NOMO-1 (cell line): ENCODE data around the gene AFAP1L1.

Source experiments
- DNase-seq, 2 experiments: peaks; one replicate each; lab custom pipeline; 2025; ENCODE audit not compliant: unreplicated experiment in 2 of 2; lab: John Stamatoyannopoulos, UW

The AFAP1L1 gene

GRCh38 chr5:149344151-149344550 is 72.5 kb downstream of the AFAP1L1 start:
- DNase-seq = peak in 1 of 2 experiments; percentile 58

DNA sequence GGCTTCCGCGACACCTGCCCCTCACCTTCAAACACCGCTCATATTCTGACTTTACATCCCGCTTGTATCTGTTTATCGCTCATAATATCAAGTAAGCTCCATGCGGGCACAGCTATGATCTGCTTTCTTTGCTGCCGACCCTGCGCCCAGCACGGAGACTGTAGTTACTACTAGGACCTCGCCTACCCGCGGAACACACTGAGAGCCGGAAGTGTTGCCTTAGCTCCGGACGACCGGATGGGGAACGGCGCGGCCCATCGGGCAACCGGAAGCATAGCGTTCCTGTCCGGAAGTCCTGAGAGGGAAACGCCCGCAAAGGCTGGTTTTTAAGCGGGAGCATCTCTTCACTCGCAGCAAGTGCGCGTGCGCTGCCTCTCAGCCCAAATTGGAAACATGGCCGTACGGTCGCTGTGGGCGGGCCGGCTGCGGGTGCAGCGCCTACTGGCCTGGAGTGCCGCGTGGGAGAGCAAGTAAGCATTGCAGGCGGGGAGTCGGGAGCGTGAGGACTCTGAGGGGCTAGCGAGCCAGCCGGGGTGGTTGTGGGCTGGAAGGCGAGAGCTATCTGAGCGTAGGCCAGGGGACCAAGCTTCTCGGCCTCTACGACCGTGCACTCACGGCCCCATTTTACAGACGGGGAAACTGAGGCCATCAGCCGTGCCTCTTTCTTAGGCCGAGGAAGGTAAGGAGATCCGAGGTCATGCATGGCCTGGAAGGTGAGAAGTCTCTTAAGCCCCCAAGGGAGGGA is 73.7 kb downstream of the AFAP1L1 start, which contains the start of gene GRPEL2:
TSS of gene GRPEL2 (plus strand) at position 353 of the 745 bp plus-strand sequence. CDS start at position 394, 41 bp downstream.
- peak; percentile 93 to 97 for DNase-seq

DNA sequence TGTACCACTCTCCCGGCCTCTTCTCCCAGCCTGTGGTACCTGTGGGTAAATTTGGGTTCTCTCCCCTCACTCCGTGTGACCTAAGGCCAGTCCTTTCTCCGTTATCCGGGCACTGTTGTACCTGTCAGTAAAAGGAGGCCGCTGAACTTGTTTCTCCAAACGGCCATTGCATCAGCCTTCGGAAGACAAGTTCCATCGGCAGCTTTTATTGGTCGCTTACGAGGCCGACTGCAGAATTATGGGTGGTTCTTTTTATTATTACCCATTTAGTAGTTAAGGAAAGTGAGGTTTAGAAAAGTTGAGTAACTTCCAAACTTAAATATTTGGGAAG is 74.2 kb downstream of the AFAP1L1 start:
- DNase-seq = peak in 1 of 2 experiments; percentile 25

DNA sequence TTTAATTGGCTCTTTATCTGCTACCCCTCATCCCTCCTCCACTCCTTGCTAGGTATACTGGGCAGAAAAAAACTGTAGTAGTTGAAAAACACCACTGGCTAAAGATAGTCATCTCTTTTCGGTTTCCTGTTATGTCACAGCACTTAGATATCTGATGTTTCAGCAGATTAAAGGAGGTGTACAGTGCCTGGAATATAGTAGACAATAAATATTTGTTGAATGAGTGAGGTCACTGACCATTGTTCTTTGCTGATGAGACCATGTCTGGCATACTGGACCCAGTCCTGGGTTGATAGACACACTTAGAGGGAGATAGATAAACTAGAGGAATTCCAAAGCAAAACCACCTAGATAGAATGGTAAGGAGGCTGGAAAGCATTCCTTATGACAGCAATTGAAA is 76.9 kb downstream of the AFAP1L1 start:
- no peak for DNase-seq

DNA sequence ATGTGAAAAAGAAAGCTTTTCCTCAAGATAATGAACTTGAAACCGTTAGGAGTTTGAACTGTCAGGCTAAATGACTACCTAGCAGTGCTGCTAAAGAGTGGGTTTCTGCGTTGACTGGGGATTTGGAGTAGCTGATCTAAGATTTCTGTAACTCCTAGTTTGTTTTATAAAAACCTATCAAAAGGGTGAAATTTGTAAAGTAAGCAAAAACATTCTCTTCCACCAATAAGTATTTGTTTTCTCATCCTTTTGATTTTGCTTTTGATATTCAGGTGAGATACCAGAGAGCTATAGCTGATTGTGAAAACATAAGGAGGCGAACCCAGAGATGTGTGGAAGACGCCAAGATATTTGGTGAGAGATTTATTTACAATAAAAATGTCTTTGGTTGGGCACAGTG is 77.7 kb downstream of the AFAP1L1 start:
- DNase-seq = no peak

- DNase-seq = no peak
Measured at GRCh38 chr5:149352169-149352568, 80.5 kb downstream of the AFAP1L1 start.

GRCh38 chr5:149353911-149354310 is 82.3 kb downstream of the AFAP1L1 start:
- DNase-seq = no peak

DNA sequence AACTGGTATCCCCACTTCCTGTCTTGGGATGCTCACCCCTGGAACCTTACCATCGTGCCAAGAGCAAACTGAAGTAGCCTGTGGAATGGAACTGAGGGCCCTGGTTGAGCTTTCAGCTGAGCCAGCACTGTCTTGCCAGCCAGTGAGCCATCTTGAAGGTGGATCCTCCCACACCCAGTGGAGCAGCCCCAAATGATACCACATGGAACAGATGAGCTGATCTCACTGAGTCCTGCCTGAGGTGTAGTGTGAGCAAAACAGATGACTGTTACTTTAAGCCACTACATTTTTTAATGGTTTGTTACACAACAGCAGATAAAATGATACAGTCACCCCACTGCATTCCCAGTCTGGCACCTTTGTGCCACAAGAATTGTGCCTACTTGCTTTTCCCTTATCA is 84.0 kb downstream of the AFAP1L1 start:
- DNase-seq = no peak

DNA sequence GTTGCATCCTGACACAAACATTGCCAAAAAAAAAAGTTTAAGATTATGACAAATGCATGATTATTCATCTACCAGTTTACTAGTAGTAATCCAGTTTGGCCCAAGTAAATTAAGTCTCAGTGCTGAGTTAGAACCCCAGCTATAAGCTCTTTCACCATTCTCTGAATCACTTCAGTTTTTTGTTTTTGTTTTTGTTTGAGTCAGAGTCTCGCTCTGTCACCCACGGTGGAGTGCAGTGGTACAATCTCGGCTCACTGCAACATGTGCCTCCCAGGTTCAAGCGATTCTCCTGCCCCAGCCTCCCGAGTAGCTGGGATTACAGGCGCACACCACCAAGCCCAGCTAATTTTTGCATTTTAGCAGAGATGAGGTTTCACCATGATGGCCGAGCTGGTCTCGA is 84.7 kb downstream of the AFAP1L1 start:
- DNase-seq = no peak

- DNase-seq = peak; percentile 94 to 99
Measured at GRCh38 chr5:149357370-149358293, 86.0 kb downstream of the AFAP1L1 start, which contains the start of gene PCYOX1L. PCYOX1L (plus strand) TSS chr5:149358046; CDS start chr5:149358069, 23 bp downstream.

- DNase-seq = peak; percentile 48 to 69
Measured at GRCh38 chr5:149358294-149358651, 86.6 kb downstream of the AFAP1L1 start.

DNA sequence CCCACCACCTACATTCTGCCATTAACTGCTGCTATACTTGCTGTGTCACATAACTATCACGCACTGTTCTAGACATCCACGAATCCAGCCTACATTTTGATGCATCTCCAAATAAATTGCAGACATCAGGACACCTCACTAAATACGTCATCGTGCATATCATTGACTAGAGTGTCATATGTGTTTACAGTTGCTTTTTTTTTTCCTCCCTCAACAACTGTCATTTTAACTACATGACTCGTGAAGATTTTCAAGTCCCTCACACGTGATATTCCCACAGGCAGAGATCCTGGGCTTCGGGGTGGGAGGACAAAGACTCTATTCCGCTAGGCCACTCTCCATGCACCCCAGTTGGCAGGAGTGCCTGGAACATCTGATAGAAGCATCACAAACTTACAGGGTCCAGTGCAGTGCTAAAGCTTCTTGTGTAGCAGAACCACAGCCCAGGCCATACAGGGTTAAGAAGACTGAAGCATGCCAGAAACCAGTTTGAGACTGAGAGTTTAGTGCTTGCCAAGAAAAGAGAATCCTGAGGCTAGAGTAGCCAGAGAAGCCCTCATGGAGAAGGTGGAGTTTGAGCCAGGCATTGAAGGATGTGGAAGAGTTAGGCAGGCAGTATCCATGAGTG is 87.3 kb downstream of the AFAP1L1 start:
- no peak for DNase-seq

- peak in 1 of 2 experiments; percentile 41 for DNase-seq
Measured at GRCh38 chr5:149360272-149360671, 88.6 kb downstream of the AFAP1L1 start.

DNA sequence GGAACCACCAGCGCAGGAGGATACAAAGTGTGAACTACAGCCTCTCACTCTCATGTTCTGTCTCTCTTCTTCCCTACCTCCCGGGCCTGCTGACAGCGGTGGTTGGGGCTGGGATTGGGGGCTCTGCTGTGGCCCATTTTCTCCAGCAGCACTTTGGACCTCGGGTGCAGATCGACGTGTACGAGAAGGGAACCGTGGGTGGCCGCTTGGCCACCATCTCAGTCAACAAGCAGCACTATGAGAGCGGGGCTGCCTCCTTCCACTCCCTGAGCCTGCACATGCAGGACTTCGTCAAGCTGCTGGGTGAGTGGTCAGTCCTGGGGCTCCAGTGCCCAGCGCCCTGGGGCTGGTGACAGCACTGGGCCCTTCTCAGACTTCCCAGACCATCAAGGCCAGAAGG is 90.9 kb downstream of the AFAP1L1 start:
- DNase-seq = no peak

DNA sequence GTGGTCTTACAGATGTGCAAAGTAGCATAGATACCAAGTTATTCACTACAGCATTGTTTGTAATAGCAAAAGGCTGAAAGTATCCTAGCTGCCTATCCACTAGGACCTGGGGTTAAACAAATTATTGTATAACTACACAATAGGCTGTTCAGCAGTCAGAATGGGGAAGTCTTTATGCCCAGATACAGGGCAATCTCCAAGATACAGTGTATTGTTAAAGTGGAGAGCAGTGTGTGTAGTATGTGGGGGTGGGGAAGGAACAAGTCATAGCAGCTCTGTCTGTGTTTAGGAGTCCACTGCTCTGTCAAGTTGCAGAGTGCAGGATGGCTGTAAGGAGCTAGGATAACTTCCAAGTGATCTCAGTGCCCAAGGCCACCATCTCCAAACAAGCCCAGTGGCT is 91.7 kb downstream of the AFAP1L1 start:
- peak in 1 of 2 experiments; percentile 4 for DNase-seq

DNA sequence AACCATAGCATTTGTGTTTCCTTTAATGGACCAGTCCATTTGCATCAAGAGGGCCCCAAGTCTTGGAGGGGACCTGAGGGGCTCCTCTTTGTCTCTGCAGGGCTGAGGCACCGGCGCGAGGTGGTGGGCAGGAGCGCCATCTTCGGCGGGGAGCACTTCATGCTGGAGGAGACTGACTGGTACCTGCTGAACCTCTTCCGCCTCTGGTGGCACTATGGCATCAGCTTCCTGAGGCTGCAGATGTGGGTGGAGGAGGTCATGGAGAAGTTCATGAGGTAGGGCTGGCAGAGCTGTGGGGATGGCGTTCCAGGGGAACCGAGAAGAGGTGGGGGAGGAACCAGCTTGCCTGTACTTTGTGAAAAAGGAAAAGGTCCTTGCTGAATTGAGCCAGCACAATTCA is 92.3 kb downstream of the AFAP1L1 start:
- DNase-seq = no peak

DNA sequence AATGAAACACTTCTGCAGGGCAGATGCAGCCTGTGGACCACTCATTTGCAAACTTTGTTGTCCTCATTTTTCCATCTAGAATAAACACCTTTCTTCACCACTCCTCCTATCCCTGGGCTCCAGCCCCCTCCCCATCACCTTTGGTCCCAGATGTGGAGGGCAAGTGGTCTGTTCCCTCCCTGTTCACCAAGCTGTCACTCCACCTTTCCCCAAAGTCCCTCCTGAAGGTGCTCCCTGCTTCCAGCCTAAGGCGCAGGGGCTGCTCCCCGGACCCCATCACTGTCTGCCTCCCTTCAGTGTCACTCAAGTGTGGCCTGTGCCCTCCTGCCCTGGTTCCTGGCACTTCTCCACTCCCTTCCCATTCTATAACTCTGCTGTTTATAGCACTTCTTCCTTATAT is 93.1 kb downstream of the AFAP1L1 start:
- DNase-seq = no peak

- DNase-seq = no peak
Measured at GRCh38 chr5:149365418-149365817, 93.8 kb downstream of the AFAP1L1 start.

GRCh38 chr5:149366169-149366729 is 94.6 kb downstream of the AFAP1L1 start:
- no peak for DNase-seq

DNA sequence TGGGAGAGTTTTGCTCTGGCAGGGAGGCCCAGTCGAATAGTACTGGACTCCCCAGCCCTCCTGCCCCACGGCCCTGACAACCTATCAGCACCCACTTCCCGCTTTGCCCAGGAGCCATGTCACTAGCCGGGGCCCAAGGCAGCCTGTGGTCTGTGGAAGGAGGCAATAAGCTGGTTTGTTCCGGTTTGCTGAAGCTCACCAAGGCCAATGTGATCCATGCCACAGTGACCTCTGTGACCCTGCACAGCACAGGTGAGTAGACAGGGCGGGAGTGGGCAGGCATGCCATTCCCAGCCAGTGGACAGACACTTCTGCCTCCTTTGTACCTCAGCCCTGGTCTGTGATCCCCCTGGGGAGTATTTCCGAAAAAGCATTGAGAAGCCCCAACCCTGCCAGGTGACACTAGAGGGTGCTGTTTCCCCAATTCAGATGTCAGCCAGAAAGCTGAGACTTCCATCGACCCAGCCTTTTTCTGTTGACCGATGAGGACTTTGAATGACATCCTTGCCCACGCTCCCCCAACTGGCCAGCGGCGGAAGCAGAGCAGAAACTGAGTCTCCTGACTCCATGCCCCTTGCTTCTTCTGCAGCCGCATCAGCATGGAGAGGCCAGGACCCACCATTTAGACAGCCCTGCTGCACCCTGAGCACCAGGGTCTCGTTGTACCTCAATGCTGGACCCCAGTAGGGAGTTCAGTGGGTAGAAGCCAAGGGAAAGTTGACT is 95.8 kb downstream of the AFAP1L1 start:
- peak; percentile 52 to 72 for DNase-seq
